Renal pelvis (tissue), 12 donors: Measurements from ENCODE around the gene CAVIN2. TPM values are rescaled to one million over a fixed set of nuclear protein-coding genes. Genes with fewer than 3 reads are reported as not detected.

Experiments used
- DNase-seq: peaks from one replicate; pipeline ENCODE4 v3.0.0-alpha.2; 2013
- long read RNA-seq, 16 experiments: transcript quantifications; one replicate each; lab custom pipeline, GENCODE V29; 2026
- polyA plus RNA-seq, 3 donors: library from polyadenylated mRNA; unstranded; fragments of 120-200 nt; gene quantifications; one replicate each; pipeline ENCODE4 v1.2.1, GENCODE V29; 2013; ENCODE audit not compliant: insufficient read length in 3 of 3

CAVIN2 gene
- polyA plus RNA-seq: 10 to 100 TPM; 31.2 to 42.6 (median 37.8) TPM
- long read RNA-seq, donor 1, transcript CAVIN2-201 (2 exons, 3,229 nt): major isoform, 16 of 46 reads
- long read RNA-seq, donor 1, partial matches to known transcripts: 30 of 46 reads
- long read RNA-seq, donor 1, other reads (novel, unspliced or antisense): 0 of 46 reads
- long read RNA-seq, donor 2, transcript CAVIN2-201 (2 exons, 3,229 nt): major isoform, 26 of 58 reads
- long read RNA-seq, donor 2, partial matches to known transcripts: 32 of 58 reads
- long read RNA-seq, donor 2, other reads (novel, unspliced or antisense): 0 of 58 reads
- long read RNA-seq, donor 3, transcript CAVIN2-201 (2 exons, 3,229 nt): major isoform, 19 of 19 reads
- long read RNA-seq, donor 3, partial matches to known transcripts: 0 of 19 reads
- long read RNA-seq, donor 3, other reads (novel, unspliced or antisense): 0 of 19 reads
- long read RNA-seq, donor 4, transcript CAVIN2-201 (2 exons, 3,229 nt): major isoform, 21 of 21 reads
- long read RNA-seq, donor 4, partial matches to known transcripts: 0 of 21 reads
- long read RNA-seq, donor 4, other reads (novel, unspliced or antisense): 0 of 21 reads
- long read RNA-seq, donor 5, transcript CAVIN2-201 (2 exons, 3,229 nt): major isoform, 13 of 13 reads
- long read RNA-seq, donor 5, partial matches to known transcripts: 0 of 13 reads
- long read RNA-seq, donor 5, other reads (novel, unspliced or antisense): 0 of 13 reads
- long read RNA-seq, donor 6, transcript CAVIN2-201 (2 exons, 3,229 nt): major isoform, 16 of 34 reads
- long read RNA-seq, donor 6, partial matches to known transcripts: 18 of 34 reads
- long read RNA-seq, donor 6, other reads (novel, unspliced or antisense): 0 of 34 reads
- long read RNA-seq, donor 7, transcript CAVIN2-201 (2 exons, 3,229 nt): major isoform, 27 of 27 reads
- long read RNA-seq, donor 7, partial matches to known transcripts: 0 of 27 reads
- long read RNA-seq, donor 7, other reads (novel, unspliced or antisense): 0 of 27 reads
- long read RNA-seq, donor 8, transcript CAVIN2-201 (2 exons, 3,229 nt): major isoform, 6 of 17 reads
- long read RNA-seq, donor 8, partial matches to known transcripts: 11 of 17 reads
- long read RNA-seq, donor 8, other reads (novel, unspliced or antisense): 0 of 17 reads
- long read RNA-seq, donor 9, transcript CAVIN2-201 (2 exons, 3,229 nt): major isoform, 31 of 31 reads
- long read RNA-seq, donor 9, partial matches to known transcripts: 0 of 31 reads
- long read RNA-seq, donor 9, other reads (novel, unspliced or antisense): 0 of 31 reads
- long read RNA-seq, donor 10, transcript CAVIN2-201 (2 exons, 3,229 nt): major isoform, 21 of 21 reads
- long read RNA-seq, donor 10, partial matches to known transcripts: 0 of 21 reads
- long read RNA-seq, donor 10, other reads (novel, unspliced or antisense): 0 of 21 reads
- long read RNA-seq, donor 11, transcript CAVIN2-201 (2 exons, 3,229 nt): major isoform, 13 of 13 reads
- long read RNA-seq, donor 11, partial matches to known transcripts: 0 of 13 reads
- long read RNA-seq, donor 11, other reads (novel, unspliced or antisense): 0 of 13 reads
- long read RNA-seq, donor 12, transcript CAVIN2-201 (2 exons, 3,229 nt): major isoform, 23 of 23 reads
- long read RNA-seq, donor 12, partial matches to known transcripts: 0 of 23 reads
- long read RNA-seq, donor 12, other reads (novel, unspliced or antisense): 0 of 23 reads
- long read RNA-seq, donor 13, transcript CAVIN2-201 (2 exons, 3,229 nt): major isoform, 13 of 13 reads
- long read RNA-seq, donor 13, partial matches to known transcripts: 0 of 13 reads
- long read RNA-seq, donor 13, other reads (novel, unspliced or antisense): 0 of 13 reads
- long read RNA-seq, donor 14: 0 reads
- long read RNA-seq, donor 15, transcript CAVIN2-201 (2 exons, 3,229 nt): major isoform, 15 of 15 reads
- long read RNA-seq, donor 15, partial matches to known transcripts: 0 of 15 reads
- long read RNA-seq, donor 15, other reads (novel, unspliced or antisense): 0 of 15 reads
- long read RNA-seq, donor 16, transcript CAVIN2-201 (2 exons, 3,229 nt): major isoform, 23 of 23 reads
- long read RNA-seq, donor 16, partial matches to known transcripts: 0 of 23 reads
- long read RNA-seq, donor 16, other reads (novel, unspliced or antisense): 0 of 23 reads

- DNase-seq: peak; percentile 49
These were observed at the start of gene CAVIN2 for GRCh38 chr2:191846515-191847476. CAVIN2 (minus strand) TSS chr2:191847088; CDS start chr2:191846925, 163 bp downstream.

- DNase-seq: no peak
These were observed 48.9 kb upstream of the CAVIN2 start for GRCh38 chr2:191895743-191896142.

GRCh38 chr2:191895195-191895594 lies 48.3 kb upstream of the CAVIN2 start:
- no peak for DNase-seq

GRCh38 chr2:191894681-191895147 lies 47.8 kb upstream of the CAVIN2 start:
- no peak for DNase-seq

GRCh38 chr2:191892391-191892790 lies 45.5 kb upstream of the CAVIN2 start:
- DNase-seq: no peak

- no peak for DNase-seq
These were observed 44.8 kb upstream of the CAVIN2 start for GRCh38 chr2:191891656-191892055.

- no peak for DNase-seq
These were observed 43.0 kb upstream of the CAVIN2 start for GRCh38 chr2:191889931-191890330.

- DNase-seq: no peak
These were observed 41.7 kb upstream of the CAVIN2 start for GRCh38 chr2:191888400-191889166.

- no peak for DNase-seq
These were observed 38.8 kb upstream of the CAVIN2 start for GRCh38 chr2:191885650-191886049.

GRCh38 chr2:191885098-191885497 lies 38.2 kb upstream of the CAVIN2 start:
- DNase-seq: no peak

GRCh38 chr2:191881982-191882816 lies 35.3 kb upstream of the CAVIN2 start:
- no peak for DNase-seq

- peak; percentile 33 for DNase-seq
These were observed 31.8 kb upstream of the CAVIN2 start for GRCh38 chr2:191878548-191879279.

GRCh38 chr2:191877875-191878274 lies 31.0 kb upstream of the CAVIN2 start:
- no peak for DNase-seq

GRCh38 chr2:191875859-191876258 lies 29.0 kb upstream of the CAVIN2 start:
- DNase-seq: no peak

- no peak for DNase-seq
These were observed 23.9 kb upstream of the CAVIN2 start for GRCh38 chr2:191870744-191871143.

- no peak for DNase-seq
These were observed 22.9 kb upstream of the CAVIN2 start for GRCh38 chr2:191869781-191870180.
